ENCODE data around the gene HMGCR.
"Not testable (repeated sequence)": the region's sequence is repeated elsewhere in the genome, so short reads cannot be mapped to it uniquely, and the experiment has no call there.

Gene HMGCR

DNA sequence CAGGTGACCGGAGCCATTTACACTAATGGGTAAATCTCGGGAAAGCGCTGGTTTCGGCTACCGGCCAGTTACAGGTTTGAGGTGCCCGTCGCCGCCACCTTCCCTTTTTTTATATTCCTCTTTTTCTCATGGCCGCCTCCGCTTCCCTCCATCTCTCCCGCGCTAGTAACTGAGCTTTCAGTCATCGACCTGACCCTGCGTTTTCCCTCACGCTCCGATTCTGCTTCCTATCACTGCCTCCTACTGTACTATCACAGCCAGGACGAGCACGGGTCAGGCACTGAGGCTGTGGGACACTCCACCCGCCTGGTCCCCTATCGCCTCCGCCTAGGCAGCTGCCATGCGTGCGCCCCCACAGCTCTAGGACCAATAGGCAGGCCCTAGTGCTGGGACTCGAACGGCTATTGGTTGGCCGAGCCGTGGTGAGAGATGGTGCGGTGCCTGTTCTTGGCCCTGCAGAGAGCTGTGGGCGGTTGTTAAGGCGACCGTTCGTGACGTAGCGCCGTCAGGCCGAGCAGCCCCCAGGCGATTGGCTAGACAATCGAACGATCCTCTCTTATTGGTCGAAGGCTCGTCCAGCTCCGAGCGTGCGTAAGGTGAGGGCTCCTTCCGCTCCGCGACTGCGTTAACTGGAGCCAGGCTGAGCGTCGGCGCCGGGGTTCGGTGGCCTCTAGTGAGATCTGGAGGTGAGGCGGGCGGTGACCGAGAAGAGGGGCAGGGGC lies at the start of gene HMGCR:
Gene HMGCR (plus strand): TSS at position 606 of the 722 bp plus-strand sequence. CDS start 5,386 bp downstream, outside the sequence.
- DNase-seq, result peak; percentile 99

DNA sequence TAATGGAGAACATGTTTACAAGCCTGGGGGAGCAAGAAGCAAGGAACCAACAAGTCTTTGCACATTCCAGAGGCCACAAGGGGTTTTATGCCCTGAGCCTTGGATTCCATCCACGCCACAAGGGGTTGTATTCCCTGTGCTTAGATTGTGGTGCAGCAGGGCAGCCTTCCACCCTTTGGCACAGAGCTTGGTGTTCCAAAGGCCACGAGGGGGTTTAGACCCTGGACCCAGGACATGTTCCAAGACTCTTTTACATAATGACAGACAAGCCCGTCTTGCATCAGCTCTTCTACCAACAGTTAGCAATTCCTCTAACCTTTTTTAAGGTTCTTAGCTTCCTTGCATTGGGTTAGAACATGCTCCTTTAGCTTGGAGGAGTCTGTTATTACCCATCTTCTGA lies 45.2 kb upstream of the HMGCR start:
- not testable (repeated sequence) for DNase-seq

DNA sequence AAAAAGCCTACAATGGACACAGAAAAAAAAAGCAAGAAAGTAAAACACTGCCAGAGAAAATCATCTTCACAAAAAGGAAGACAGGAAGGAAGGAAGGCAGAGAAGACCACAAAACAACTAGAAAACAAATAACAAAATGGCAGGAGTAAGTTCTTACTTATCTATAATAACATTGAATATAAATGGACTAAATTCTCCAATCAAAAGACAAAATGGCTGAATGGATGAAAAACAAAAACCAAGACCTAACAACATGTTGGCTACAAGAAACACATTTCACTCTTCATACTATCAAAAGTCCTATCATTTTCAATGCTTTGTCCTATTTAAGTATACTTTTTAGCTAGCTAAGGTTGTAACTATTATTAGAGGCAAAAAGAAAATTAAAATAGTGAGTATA lies 36.9 kb upstream of the HMGCR start:
- DNase-seq, result no peak

DNA sequence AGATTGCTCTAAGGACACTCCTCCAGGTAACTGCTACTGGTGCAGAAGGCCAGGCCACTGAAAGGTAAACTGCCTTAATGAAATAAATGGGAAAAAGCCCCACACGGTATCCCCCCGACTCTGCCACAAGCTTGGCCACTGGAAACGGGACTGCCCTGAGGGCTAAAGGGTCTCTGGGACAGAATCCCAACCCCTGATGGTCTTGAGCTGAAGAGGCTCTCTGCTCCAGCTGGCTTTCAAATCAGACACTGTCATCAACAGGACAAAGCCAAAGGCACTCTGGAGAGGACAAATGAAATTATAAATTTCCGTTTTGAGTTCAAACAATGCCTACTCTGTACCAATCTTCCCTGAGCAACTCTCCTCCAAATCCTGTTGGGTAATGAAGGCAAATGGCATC lies 33.6 kb upstream of the HMGCR start:
- DNase-seq, result no peak

DNA sequence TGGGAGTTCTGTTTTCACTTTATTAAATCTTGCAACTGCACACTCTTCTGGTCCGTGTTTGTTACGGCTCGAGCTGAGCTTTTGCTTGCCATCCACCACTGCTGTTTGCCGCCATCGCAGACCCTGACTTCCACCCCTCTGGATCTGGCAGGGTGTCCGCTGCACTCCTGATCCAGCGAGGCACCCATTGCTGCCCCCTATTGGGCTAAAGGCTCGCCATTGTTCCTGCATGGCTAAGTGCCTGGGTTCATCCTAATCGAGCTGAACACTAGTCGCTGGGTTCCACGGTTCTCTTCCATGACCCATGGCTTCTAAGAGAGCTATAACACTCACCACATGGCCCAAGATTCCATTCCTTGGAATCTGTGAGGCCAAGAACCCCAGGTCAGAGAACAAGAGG lies 32.5 kb upstream of the HMGCR start:
- DNase-seq, result not testable (repeated sequence)

DNA sequence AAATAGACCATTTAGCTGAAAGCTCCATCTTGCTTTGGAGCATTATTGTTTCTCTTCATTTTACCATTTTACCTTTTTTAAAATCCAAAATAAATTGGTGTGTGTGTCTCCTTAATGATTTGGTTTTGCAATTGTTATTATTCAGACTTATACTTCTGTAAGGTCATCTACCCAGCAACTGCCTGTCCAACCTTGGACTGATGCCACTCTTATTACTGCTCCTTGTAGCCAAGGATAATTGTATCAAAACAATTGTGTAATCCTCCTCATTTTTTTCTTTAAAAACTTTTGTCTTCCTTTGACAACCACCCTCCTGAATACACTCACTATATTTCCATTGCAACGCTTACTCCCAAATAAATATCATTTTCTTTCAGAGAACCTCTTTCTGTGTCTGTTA lies 30.3 kb upstream of the HMGCR start:
- DNase-seq, result no peak

DNA sequence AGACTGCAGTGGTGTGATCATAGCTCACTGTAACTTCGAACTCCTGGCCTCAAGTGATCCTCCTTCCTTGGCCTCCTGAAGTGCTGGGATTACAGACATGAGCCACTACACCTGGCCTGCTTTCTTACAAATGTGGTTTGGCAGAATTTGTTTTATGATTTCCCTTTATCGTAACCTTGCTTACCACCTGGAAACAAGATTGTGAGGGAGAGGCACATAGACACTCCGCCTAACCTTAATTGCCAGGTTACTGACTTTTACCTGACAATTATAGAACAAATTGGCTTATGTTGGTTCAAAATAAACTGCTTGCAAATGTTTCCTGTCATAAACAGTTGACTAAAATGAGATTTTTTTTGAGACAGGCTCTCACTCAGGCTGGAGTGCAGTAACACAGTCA lies 26.8 kb upstream of the HMGCR start:
- DNase-seq, result no peak

DNA sequence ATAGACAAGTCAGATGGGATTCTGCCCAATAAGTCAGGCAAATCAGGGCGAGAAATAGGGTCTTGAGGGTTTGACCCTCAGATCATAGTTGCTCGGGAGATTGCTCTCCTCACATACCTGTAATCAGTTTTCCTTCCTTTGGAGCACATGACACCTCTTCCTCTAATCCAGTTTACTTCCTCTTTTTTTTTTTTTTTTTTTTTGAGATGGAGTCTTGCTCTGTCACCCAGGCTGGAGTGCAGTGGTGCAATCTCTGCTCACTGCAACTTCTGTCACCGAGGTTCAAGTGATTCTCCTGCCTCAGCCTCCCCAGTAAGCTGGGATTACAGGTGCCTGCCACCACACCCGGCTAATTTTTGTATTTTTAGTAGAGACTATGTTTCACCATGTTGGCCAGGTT lies 17.9 kb upstream of the HMGCR start:
- not testable (repeated sequence) for DNase-seq

DNA sequence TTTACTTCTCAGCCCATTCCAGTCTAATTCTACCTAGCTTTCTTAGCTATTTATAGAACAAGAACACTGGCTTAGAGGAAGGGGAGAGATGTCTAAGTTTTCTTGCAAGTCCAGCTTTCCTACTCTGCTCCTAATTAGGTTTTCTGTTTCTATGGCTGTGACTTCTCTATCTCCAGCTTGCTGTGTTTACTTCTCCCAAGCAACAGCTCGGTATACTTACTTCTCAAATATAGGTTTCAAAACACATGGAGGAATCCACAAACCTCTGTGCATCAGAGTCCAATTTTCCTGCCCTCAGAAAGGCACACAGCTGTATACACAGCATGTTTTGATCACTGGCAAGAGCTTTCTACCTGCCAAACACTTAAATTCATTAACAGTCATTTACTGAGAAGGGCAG lies 17.4 kb upstream of the HMGCR start:
- DNase-seq, result no peak

DNA sequence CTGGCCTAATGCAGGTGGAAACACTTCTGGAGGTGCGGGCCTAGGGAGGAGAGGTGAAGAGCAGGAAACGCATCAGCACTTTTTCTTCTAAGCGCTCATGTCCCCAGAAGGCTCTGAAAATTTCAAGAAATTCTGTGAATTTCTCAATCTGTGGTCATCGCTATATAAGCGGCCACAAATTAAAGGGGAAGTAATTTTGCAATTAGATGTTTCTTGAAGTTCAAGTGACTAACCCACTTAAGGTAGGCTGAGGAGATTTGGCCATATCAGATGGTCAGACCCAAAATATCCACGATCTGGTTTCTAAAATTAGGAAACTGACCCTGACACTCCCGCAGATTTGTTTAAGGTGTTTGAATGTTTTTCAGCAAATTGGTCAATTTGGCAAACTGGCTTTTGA lies 16.6 kb upstream of the HMGCR start:
- DNase-seq, result no peak

DNA sequence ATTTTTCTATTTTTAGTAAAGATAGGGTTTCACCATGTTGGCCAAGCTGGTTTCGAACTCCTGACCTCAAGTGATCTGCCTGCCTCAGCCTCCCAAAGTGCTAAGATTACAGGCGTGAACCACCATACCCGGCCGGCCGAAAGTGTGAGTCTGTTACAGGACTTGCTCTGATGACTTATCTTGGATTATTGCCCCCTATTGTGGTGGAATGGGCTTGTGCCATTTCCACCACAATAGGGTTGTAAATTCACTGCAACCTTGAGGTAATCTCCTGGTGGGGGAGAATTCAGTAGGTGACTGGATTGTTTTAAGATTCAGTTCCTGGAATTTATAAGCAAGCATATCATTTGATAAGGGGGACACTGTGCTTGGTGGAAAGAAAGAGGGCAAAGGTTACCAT lies 15.0 kb upstream of the HMGCR start:
- no peak for DNase-seq

DNA sequence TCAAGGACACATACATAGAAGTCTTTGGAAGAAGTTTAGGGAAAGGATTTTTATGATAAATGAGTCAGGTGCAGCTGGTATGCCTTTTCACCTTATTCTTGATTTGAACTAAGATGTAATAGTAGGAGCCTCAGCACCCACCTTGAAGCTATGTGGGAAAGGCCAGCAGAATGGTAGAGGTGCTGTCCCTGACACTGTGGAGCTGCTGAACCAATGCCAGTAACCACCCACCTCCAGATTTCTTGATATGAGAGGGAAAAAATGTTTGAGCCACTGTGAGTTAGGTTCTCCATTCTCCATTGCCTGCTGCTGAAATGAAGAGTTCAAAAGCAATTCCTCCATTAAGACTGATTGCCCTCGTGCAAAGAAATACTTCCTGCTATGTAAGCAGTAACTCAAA lies 12.2 kb upstream of the HMGCR start:
- DNase-seq, result no peak

DNA sequence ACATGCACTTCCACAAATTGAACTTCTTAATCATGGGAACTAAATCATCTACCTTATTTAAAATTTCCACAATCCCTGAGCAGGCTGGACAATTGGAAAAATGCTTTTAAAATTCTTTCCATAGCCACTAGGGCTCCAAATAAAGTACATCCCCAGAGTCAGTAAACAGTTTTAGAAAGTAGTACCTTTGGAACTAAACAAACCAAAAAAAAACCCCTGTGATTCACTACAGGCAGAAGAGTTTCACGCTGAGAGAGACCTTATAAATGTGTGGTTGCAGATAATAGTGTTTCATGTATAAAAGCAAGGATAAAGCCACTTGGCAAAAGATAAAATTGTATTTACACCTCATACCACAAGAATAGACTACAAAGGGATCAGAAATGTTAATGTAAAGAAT lies 11.8 kb upstream of the HMGCR start:
- DNase-seq, result no peak

DNA sequence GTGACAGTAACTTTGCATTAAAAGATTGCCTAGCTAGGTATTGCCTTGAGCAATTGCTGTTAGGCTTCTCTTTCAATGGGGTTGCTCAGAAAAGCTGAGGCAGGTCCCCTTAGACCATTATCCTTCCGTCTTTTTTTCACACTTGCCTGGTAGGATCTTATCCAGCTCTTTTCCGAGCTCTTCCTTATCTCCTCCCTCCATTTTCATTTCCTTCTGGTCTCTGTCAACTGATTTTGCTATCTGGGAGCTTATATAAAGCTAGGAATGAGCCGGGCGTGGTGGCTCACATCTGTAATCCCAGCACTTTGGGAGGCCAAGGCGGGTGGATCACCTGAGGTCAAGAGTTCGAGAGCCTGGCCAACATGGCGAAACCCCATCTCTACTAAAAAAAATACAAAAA lies 6.6 kb upstream of the HMGCR start:
- DNase-seq, result no peak

DNA sequence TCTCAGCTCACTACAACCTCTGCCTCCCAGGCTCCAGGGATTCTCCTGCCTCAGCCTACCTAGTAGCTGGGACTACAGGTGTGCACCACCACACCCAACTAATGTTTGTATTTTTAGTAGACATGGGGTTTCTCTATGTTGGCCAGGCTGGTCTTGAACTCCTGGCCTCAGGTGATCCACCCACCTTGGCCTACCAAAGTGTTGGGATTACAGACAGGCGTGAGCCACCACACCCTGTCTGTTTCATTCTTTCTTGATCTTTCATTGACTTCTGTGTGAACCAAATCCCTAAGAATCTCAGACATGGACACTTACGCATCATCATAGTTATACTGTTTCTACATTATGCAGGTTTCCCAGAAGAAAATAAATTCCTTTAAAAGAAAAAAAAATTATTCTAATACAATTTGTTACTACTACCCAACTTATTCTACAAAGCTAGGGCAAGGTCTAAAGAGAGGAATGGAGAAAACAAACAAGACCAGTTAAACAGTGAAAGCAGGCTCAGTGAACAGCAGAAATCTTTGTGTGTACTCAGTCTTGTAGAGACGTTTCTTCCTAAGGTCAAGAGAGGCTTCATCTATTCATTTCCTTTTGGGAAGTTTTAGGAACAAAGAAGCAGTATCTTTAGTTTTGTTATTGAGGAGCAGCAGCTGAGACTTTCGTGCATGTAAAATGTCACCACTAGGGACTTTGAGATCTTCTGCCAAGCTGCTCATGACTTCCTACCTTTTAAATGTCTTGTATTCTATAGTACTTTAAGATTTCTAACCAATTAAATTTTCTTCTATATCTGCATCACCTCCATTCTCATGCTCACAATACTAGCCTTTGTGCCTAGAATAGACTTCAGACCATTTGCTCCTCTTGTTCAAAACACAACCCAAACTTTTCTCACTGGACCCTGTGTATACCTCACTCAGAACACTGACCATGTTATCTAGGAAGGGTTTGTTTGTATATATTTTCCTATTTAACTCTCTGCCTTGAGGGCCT lies 5.6 kb upstream of the HMGCR start:
- DNase-seq, result no peak

DNA sequence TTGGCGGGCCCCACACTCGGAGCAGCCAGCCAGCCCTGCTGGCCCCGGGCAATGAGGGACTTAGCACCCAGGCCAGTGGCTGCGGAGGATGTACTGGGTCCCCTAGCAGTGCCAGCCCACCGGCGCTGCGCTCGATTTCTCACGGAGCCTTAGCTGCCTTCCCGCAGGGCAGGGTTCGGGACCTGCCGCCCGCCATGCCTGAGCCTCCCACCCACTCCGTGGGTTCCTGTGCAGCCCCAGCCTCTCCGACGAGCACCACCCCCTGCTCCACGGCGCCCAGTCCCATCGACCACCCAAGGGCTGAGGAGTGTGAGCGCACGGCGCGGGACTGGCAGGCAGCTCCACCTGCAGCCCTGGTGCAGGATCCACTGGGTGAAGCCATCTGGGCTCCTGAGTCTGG lies 3.3 kb upstream of the HMGCR start:
- not testable (repeated sequence) for DNase-seq

DNA sequence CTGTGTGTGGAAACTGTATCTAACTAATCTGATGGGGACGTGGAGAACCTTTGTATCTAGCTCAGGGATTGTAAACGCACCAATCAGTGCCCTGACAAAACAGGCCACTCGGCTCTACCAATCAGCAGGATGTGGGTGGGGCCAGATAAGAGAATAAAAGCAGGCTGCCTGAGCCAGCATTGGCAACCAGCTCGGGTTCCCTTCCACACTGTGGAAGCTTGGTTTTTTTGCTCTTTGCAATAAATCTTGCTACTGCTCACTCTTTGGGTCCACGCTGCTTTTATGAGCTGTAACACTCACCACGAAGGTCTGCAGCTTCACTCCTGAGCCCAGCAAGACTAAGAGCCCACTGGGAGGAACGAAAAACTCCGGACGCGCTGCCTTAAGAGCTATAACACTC lies 2.6 kb upstream of the HMGCR start:
- DNase-seq, result not testable (repeated sequence)

DNA sequence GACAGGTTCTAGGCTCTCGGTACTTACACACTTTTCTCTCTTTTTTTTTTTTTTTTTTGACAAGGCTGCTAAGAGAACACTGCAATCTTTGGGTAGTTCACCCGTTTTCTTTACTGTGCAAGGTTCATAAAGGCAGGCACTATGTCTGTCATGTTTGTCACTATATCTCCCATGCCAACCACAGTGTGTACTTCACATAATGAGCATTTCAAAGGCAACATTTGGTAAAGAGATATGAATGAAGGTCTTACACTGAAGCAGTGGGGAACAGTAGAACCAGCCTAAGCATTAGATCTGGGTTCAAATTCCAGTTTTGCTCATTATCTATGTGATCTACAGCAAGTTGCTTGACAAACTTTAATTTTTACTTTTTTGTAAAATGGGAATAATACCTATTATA lies 1.5 kb upstream of the HMGCR start:
- DNase-seq, result peak; percentile 4

DNA sequence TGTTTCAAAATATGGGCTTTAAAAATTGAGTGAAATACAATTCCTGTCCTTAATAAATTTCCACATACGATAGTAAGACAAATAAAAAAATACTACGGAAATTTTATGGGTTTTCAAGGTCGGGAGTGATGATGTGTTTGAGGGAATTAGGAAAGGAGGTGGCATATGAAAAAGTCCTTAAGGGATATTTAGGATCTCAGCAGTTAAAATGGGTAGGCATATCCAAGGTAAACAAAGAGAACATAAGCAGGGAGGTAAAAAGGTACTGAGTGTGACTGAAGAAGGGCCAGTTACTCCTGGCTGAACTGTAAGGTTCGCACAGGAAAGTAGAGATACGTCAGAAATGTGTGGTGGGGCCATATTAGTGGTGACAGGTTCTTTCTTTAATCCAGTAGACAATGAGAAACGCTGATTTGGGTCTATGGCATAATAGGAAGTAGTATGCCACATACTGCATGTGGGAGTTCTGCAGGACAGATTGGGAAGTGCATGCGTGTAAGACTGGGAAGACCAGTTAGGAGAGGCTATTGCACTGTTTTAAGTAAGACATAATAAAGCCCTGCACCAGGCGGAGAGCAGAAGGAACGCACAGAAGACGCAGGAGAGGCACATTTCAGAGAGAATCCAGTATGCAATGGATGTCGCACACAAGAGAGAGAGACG lies 937 bp upstream of the HMGCR start:
- peak; percentile 56 for DNase-seq

DNA sequence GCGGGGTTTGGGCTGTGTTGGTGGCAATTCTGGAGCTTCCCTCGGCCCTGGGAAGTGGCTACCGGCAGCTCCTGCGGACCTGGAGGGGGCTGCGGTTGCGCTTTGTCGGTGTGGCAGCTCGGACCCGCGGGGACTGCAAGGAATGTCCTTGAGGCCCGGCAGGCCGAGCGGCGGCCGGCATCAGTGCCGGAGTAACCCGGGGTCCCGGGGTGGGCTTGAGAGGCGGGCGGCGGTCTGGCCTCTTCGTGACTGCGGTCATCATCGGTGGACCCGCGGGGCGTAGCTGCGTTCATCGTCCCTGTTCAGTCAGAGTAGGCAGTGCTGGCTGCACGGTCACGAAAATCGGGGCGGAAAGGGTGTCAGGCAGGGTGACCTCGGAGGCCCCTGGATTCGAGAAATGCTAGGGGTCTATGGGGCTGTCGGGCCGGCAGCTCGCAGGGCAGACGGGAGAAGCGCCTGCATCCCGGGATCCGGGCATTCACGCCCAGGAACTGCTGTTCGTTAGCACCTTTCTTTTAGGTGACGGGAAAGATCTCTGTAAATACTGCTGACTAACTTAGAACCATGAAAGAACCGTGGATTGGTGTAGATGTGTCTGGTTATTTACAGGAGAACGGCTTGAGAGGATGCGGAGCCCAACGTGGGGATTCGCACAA lies 474 bp downstream of the HMGCR start:
- DNase-seq, result no peak

DNA sequence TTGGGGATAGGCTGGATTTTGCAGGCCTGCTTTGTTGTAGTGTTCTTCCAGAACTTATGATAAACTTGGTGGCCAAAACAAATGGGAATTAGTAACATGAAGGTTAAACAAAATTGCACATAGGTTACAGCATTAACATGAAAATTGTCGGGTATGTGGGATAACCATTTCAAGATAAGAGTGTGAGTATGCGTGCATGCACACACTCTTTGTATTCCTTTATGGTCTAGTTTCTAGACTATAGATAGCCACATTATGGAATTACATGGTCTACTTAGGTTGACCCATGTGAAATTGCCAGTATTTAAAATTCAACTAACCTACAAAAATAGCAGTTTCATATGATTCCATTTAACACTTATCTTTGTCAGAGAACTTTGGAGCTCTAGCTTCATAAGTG lies 1.4 kb downstream of the HMGCR start:
- no peak for DNase-seq

DNA sequence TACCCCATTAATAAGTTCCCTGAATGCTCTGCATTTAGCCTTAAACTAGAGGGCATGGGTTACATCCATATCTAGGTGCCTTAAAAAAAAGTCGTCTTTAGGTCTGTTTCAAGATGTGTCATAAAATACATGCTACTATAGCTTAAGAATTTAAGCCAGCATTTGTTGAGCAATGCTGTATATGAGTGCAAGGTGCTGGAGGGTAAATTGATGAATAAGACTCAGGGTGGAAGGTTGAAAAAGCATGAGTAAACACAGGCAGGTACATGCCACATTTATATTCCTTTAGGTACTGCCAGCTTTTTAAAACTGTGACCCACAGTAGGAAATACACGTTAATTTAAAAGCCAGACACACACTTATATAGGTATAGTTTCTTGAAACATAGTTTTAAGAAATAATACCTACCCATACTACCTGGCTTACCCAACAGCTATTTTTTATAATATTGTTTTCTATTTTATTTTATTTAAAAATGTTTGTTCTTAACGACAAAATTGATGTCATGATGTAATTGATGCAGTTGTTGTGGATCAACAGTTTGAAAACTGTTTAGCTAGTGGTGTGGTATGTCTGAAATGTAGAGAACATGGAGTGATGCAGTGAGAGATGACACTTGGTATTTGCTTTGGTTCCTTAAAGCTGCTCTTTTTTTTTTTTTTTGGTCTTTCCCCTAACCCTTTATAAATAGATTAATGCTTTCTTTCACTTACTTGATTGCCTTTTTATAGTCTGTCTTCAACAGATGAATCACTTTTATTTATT lies 3.9 kb downstream of the HMGCR start:
- DNase-seq, result no peak
